ENCODE data around the gene COL4A6. TPM values are rescaled to one million over a fixed set of nuclear protein-coding genes. Genes with fewer than 3 reads are reported as not detected.

COL4A6 gene
- polyA plus RNA-seq, 1 donor from 2014 or later = 1.6 TPM

GRCh38 chrX:108309144-108309543, 129.1 kb downstream of the COL4A6 start:
- Histone ChIP-seq H3K4me2 (ENCODE audit: low read length) (no peak overlapping the region), H4K20me1 (ENCODE audit: insufficient read depth) (no peaks in the 10 kb centered on the region), H3F3A (ENCODE audit: insufficient read depth, low read length, poor library complexity, severe bottlenecking) (no peaks in the 10 kb centered on the region), H3K9me3 (ENCODE audit: low read length) (no peaks in the 10 kb centered on the region), H3K9ac (ENCODE audit: low read length) (no peak overlapping the region), H3K79me2 (replicated peaks; ENCODE audit: insufficient read depth, low read length) (no peaks in the 10 kb centered on the region), H2AFZ (ENCODE audit: low read depth, low read length) (no peak overlapping the region), H3K27ac (ENCODE audit: low read length) (no peak overlapping the region), H3K36me3 (ENCODE audit: insufficient read depth, low read length) (no peaks in the 10 kb centered on the region), H3K9me2 (ENCODE audit: insufficient read depth, low read length) (no peaks in the 10 kb centered on the region), H3K4me3 (ENCODE audit: low read length) (no peak overlapping the region), H3K27me3 (ENCODE audit: insufficient read depth, low read depth, low read length) (no peaks in the 10 kb centered on the region)
- TF ChIP-seq MXI1 (conservative IDR thresholded peaks at IDR 0.05; ENCODE audit: poor library complexity, severe bottlenecking) (no peak), EZH2 (IDR thresholded peaks at IDR 0.05; ENCODE audit: borderline replicate concordance, insufficient read depth, low read length, poor library complexity, severe bottlenecking) (no peak), REST (IDR thresholded peaks at IDR 0.05; ENCODE audit: borderline replicate concordance) (no peak)

GRCh38 chrX:108307132-108308085, 130.8 kb downstream of the COL4A6 start:
- no peaks in the 10 kb centered on the region for H3K27me3 ChIP-seq (ENCODE audit: insufficient read depth, low read depth, low read length)

More at GRCh38 chrX:108307132-108308085, 130.8 kb downstream of the COL4A6 start:
- Histone ChIP-seq H3K36me3 (ENCODE audit: insufficient read depth, low read length) (no peaks in the 10 kb centered on the region), H3F3A (ENCODE audit: insufficient read depth, low read length, poor library complexity, severe bottlenecking) (no peaks in the 10 kb centered on the region), H3K9me3 (ENCODE audit: low read length) (no peaks in the 10 kb centered on the region), H3K9ac (ENCODE audit: low read length) (no peak overlapping the region), H4K20me1 (ENCODE audit: insufficient read depth) (no peaks in the 10 kb centered on the region), H2AFZ (ENCODE audit: low read depth, low read length) (no peak overlapping the region), H3K9me2 (ENCODE audit: insufficient read depth, low read length) (no peaks in the 10 kb centered on the region), H3K4me2 (ENCODE audit: low read length) (no peak overlapping the region), H3K27ac (ENCODE audit: low read length) (no peak overlapping the region), H3K79me2 (replicated peaks; ENCODE audit: insufficient read depth, low read length) (no peaks in the 10 kb centered on the region), H3K4me3 (ENCODE audit: low read length) (no peak overlapping the region)
- TF ChIP-seq, protein P1, sequence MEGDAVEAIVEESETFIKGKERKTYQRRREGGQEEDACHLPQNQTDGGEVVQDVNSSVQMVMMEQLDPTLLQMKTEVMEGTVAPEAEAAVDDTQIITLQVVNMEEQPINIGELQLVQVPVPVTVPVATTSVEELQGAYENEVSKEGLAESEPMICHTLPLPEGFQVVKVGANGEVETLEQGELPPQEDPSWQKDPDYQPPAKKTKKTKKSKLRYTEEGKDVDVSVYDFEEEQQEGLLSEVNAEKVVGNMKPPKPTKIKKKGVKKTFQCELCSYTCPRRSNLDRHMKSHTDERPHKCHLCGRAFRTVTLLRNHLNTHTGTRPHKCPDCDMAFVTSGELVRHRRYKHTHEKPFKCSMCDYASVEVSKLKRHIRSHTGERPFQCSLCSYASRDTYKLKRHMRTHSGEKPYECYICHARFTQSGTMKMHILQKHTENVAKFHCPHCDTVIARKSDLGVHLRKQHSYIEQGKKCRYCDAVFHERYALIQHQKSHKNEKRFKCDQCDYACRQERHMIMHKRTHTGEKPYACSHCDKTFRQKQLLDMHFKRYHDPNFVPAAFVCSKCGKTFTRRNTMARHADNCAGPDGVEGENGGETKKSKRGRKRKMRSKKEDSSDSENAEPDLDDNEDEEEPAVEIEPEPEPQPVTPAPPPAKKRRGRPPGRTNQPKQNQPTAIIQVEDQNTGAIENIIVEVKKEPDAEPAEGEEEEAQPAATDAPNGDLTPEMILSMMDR (IDR thresholded peaks at IDR 0.05; ENCODE audit: poor library complexity, severe bottlenecking) = no peak
- TF ChIP-seq POLR2AphosphoS5 (IDR thresholded peaks at IDR 0.05) (no peak), RAD21 (conservative IDR thresholded peaks at IDR 0.05) (no peak), EZH2 (IDR thresholded peaks at IDR 0.05; ENCODE audit: borderline replicate concordance, insufficient read depth, low read length, poor library complexity, severe bottlenecking) (no peak), EP300 (conservative IDR thresholded peaks at IDR 0.05; ENCODE audit: poor library complexity, severe bottlenecking) (no peak), REST (IDR thresholded peaks at IDR 0.05; ENCODE audit: borderline replicate concordance) (no peak), SMC3 (conservative IDR thresholded peaks at IDR 0.05; ENCODE audit: poor library complexity) (no peak)

Measured in neural cell (in vitro differentiated cells).